Measurements from ENCODE around the gene ERG. TPM values are rescaled to one million over a fixed set of nuclear protein-coding genes. Genes with fewer than 3 reads are reported as not detected.

ERG gene
- total RNA-seq, 1 donor from 2014 or later: not detected

DNA sequence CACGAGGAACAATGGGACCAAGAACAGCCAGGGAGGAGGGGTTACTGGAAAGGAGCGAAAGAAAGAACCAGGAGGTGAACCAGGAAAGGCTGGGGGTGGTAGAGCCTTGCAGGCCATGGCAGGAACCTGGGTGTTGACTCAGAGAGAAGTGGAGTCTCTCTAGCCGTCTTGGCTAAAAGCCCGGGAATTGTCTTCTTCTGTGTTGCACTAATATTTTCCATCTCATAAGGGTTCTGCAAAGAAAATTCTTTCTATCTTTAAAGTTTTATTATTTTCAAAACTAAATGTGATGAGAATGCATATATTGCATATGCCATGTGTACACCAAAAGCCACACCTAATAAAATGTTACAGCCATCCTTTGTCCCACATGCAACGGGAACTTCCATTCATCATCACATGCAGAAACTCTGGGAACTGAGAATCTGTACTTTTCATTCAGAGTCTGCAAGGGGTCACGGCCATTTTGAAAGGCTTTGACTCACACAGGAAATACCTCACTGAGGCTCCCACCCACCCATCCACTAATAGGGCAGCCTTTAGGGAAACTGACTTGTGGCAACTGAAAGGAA lies 38.0 kb downstream of the ERG start:
- no peaks in the 10 kb centered on the region for H3K4me1 Mint-ChIP-seq (ENCODE audit: low read depth)
- no peaks in the 10 kb centered on the region for H3K9me3 Mint-ChIP-seq (ENCODE audit: low read depth)
- H3K27me3 Mint-ChIP-seq: peaks cover 4% of the 10 kb centered on the region
- no peak overlapping the region for H3K4me3 Mint-ChIP-seq (ENCODE audit: low read depth)
- TF ChIP-seq, protein P1, sequence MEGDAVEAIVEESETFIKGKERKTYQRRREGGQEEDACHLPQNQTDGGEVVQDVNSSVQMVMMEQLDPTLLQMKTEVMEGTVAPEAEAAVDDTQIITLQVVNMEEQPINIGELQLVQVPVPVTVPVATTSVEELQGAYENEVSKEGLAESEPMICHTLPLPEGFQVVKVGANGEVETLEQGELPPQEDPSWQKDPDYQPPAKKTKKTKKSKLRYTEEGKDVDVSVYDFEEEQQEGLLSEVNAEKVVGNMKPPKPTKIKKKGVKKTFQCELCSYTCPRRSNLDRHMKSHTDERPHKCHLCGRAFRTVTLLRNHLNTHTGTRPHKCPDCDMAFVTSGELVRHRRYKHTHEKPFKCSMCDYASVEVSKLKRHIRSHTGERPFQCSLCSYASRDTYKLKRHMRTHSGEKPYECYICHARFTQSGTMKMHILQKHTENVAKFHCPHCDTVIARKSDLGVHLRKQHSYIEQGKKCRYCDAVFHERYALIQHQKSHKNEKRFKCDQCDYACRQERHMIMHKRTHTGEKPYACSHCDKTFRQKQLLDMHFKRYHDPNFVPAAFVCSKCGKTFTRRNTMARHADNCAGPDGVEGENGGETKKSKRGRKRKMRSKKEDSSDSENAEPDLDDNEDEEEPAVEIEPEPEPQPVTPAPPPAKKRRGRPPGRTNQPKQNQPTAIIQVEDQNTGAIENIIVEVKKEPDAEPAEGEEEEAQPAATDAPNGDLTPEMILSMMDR (IDR thresholded peaks at IDR 0.05; ENCODE audit: unreplicated experiment): no peak
- no peaks in the 10 kb centered on the region for H3K36me3 Mint-ChIP-seq (ENCODE audit: insufficient read depth)
- no peak for DNase-seq (ENCODE audit: low spot score, unreplicated experiment)
- no peak overlapping the region for H3K27ac Mint-ChIP-seq

DNA sequence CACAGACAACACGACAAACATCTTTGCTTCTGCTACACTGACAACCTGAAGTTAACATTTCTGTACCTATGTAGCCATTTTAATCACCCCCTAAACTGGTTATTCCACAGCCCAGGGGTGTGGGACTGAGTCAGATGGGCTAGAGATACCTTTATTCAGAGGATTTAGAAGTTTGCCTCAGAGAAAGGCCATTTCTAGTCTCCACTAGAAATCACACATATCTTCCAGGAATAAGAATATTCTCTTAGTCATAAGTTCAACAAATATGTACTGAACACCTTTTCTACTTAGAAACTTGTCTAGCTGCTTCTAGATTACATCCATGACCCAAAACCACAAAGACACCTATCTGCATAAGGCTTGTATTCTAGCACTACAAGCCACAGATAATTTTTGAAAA lies 38.8 kb downstream of the ERG start:
- Mint-ChIP-seq H3K4me1 (ENCODE audit: low read depth) (no peaks in the 10 kb centered on the region), H3K27ac (no peak overlapping the region), H3K4me3 (ENCODE audit: low read depth) (no peak overlapping the region), H3K27me3 (peaks cover 4% of the 10 kb centered on the region), H3K36me3 (ENCODE audit: insufficient read depth) (no peaks in the 10 kb centered on the region), H3K9me3 (ENCODE audit: low read depth) (no peaks in the 10 kb centered on the region)
- TF ChIP-seq, protein P1 (IDR thresholded peaks at IDR 0.05; ENCODE audit: unreplicated experiment): no peak
- DNase-seq (ENCODE audit: low spot score, unreplicated experiment): no peak

DNA sequence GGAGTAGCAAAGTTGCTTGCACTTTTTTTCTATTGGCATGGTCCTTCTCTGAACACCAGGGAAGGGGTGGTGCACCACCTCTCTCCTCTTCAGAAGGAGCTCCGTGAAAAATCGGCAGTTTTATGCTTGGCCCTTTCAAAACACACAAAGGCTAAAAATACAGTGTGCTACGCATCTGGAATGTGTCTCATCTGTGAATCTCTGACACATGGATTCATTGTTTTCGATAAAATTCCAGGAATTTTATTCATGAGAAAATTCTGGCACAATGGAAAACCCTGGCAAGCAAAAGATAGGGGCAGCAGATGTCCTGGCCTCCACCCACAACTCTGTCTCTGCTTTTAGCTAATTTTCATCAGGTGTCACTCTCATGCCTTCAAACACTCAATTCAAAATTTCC lies 42.9 kb downstream of the ERG start:
- TF ChIP-seq, protein P1 (IDR thresholded peaks at IDR 0.05; ENCODE audit: unreplicated experiment): no peak
- no peak overlapping the region for H3K27ac Mint-ChIP-seq
- H3K27me3 Mint-ChIP-seq: peaks cover 10% of the 10 kb centered on the region
- no peak overlapping the region for H3K4me3 Mint-ChIP-seq (ENCODE audit: low read depth)
- no peaks in the 10 kb centered on the region for H3K4me1 Mint-ChIP-seq (ENCODE audit: low read depth)
- no peak for DNase-seq (ENCODE audit: low spot score, unreplicated experiment)
- no peaks in the 10 kb centered on the region for H3K9me3 Mint-ChIP-seq (ENCODE audit: low read depth)
- H3K36me3 Mint-ChIP-seq (ENCODE audit: insufficient read depth): no peaks in the 10 kb centered on the region

DNA sequence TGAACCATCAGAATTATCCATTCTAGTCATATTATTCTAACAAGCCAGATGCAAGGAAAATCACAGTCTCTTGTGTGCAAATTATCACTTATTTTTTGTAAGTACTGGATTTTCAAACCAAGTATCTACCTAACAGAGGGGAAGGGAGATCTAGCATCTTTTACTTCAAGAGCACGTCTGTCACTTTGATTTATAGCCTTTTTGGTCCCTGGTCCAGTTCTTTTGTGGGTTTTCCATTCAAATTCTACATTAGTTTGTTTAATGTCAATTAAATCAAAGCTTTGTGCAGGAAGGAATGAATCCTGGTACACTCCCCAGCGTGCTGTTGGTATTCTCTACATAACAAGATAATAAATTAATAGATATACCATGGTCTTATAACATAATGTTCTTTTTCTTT lies 43.6 kb downstream of the ERG start:
- H3K4me3 Mint-ChIP-seq (ENCODE audit: low read depth): no peak overlapping the region
- peaks cover 10% of the 10 kb centered on the region for H3K27me3 Mint-ChIP-seq
- DNase-seq (ENCODE audit: low spot score, unreplicated experiment): no peak
- TF ChIP-seq, protein P1 (IDR thresholded peaks at IDR 0.05; ENCODE audit: unreplicated experiment): no peak
- no peaks in the 10 kb centered on the region for H3K36me3 Mint-ChIP-seq (ENCODE audit: insufficient read depth)
- no peaks in the 10 kb centered on the region for H3K4me1 Mint-ChIP-seq (ENCODE audit: low read depth)
- no peaks in the 10 kb centered on the region for H3K9me3 Mint-ChIP-seq (ENCODE audit: low read depth)
- H3K27ac Mint-ChIP-seq: no peak overlapping the region

DNA sequence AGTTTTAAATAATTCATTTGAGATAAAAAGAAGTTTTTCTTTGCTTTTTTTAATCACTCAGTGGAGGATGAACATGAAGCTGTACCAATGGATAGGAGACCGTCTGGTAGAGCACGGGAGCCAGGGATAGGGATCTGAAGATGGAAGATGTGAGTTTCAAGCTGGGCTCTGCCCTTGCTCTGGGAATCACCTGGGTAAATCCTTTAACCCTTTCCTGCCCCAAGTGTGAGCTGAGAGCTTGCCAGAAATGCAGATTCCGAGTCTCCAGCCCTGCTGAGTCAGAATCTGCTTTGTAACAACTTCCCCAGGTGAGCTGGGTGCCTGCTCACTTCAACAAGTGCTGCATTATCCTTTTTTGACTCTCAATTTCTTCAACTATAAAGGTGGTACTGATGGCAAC lies 44.1 kb downstream of the ERG start:
- Mint-ChIP-seq H3K9me3 (ENCODE audit: low read depth) (no peaks in the 10 kb centered on the region), H3K36me3 (ENCODE audit: insufficient read depth) (no peaks in the 10 kb centered on the region), H3K4me1 (ENCODE audit: low read depth) (no peaks in the 10 kb centered on the region), H3K27ac (no peak overlapping the region), H3K27me3 (peaks cover 10% of the 10 kb centered on the region), H3K4me3 (ENCODE audit: low read depth) (no peak overlapping the region)
- no peak for DNase-seq (ENCODE audit: low spot score, unreplicated experiment)
- TF ChIP-seq, protein P1 (IDR thresholded peaks at IDR 0.05; ENCODE audit: unreplicated experiment): no peak
